DMS114 treated with DMSO at 0.1 percent for 48 hours (cell line): Measurements from ENCODE around the gene PAPSS2.
"Not testable (repeated sequence)": the region's sequence is repeated elsewhere in the genome, so short reads cannot be mapped to it uniquely, and the experiment has no call there.

Source experiments
- DNase-seq: peaks from one replicate; lab custom pipeline; 2025; ENCODE audit not compliant: unreplicated experiment; lab: John Stamatoyannopoulos, UW

The PAPSS2 gene

DNA sequence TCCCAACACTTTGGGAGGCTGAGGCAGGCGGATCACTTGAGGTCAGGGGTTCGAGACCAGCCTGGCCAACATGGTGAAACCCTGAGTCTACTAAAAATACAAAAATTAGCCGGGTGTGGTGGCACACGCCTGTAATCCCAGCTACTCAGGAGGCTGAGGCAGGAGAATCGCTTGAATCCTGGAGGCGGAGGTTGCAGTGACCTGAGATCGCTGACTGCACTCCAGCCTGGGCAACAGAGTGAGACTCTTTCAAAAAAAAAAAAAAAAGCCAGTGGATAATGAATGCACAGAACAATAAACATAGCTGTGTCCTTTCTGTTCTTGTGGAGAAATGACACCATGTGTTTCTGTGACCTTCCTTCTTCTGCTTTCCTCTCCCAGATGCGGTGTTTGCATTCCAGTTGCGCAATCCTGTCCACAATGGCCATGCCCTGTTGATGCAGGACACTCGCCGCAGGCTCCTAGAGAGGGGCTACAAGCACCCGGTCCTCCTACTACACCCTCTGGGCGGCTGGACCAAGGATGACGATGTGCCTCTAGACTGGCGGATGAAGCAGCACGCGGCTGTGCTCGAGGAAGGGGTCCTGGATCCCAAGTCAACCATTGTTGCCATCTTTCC lies 83.4 kb downstream of the PAPSS2 start:
- not testable (repeated sequence) for DNase-seq

DNA sequence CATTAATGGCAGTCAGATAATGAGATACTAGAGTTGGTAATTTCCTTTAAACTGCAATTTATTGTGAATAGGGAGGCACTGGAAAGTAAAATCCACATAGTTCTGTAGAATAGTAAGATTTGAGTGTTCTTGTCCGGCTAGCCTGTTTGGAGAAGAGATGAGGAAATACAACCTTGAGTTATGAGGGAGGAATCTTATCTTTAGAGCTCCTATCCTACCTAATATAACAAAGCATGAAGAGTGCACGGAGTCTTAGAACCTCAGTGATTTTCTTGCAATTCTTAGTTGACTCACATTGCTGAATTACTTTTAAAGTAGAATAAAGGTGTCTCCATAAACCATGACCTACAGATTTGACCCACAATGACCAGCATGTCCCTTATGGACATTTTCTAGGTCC lies 84.9 kb downstream of the PAPSS2 start:
- DNase-seq = no peak

DNA sequence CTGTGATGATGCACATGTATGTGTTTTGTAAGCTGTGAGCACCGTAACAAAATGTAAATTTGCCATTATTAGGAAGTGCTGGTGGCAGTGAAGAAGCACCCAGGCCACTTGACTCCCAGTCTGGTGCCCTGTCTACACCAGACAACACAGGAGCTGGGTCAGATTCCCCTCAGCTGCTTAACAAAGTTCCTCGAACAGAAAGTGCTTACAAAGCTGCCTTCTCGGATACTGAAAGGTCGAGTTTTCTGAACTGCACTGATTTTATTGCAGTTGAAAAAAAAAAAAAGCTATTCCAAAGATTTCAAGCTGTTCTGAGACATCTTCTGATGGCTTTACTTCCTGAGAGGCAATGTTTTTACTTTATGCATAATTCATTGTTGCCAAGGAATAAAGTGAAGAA lies 87.2 kb downstream of the PAPSS2 start:
- DNase-seq = no peak

DNA sequence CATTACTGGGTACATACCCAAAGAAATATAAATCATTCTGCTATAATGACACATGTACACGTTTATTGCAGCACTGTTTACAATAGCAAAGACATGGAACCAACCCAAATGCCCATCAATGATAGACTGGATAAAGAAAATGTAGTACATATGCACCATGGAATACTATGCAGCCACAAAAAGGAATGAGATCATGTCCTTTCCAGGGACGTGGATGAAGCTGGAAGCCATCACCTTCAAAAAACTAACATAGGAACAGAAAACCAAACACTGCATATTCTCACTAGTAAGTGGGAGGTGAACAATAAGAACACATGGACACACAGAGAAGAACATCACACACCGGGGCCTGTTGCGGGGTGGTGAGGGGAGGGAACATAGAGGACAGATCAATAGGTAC lies 88.6 kb downstream of the PAPSS2 start:
- not testable (repeated sequence) for DNase-seq

DNA sequence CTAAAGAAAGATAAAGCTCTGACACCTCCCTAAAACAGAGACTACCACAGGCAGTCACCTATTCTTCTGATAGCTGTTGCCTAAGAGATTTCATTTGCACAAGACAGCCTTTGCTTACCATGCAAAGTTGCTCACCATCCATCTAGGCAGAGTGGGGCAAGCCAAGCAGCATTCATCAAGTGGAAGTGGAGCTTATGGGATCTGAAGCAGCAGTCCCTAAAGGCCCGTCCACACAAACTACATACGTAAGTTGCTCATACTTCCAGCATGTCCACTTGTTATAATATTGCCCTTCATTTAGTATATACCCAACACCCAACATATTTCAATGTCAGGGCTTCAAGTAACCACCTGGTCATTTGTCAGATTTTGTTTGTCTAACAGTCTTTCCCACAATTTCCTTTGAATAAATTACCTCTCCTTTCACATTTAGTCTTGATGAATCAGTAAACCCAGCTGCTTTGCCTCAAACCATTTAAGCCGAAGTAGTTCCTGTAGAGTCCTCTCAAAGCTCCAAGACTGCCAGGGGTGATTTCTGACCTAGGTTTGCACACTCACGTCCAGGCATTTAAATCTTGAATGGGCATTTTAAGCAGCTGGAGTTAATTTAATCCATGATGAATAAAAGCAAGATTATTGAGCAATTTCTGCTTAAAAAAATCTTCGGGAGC lies 90.5 kb downstream of the PAPSS2 start:
- DNase-seq = no peak

DNA sequence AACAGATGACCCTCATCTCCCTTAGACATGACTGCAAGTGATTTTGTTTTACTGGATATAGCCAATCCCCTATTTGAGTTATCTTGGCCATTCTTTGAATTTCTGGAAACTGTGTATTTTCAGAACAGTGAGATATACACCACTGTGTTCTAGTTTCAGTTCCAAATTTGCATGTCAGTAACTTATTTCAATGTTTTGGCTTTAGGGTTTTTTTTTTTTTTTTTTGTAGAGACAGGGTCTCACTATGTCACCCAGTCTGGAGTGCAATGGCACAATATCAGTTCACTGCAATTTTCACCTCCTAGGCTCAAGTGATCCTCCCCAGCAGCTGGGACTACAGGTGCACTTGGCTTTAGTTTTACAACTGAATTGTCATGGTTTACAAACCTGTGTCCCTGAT lies 91.1 kb downstream of the PAPSS2 start:
- no peak for DNase-seq

DNA sequence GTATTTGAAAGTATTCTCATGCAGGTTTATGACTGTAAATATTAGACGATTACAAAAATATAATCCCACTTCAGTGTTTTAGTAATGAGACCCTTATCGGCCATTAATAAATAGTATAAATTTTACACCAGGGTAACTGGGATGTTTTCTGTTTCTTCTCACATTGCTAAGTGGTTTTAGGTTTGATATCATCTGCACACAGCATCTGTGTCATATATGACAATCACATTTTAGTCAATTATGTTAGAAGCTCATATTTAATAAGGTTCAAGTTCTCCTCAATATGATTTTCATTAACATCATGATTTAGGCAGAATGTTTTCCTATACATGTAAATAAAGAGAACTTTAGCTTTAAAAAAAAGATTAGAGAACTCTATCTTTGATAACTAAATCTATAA lies 91.6 kb downstream of the PAPSS2 start:
- no peak for DNase-seq

DNA sequence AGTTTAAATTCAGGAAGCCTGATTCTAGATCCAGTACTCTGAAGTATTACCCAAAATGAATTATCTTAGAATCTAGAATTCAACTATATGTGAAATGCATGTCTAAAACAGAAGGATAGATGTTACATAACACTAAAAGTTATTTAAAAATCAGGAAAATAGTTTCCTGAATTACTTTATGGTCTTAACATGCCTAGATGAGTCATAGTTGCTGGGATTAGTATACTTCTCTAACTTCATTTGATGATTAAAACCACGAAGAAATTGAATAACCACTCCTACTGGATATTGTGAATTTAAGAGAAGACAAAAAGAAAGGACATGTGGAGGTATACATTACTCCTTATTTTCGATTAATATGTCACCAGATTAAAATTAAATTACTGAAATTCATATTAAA lies 92.9 kb downstream of the PAPSS2 start:
- no peak for DNase-seq

DNA sequence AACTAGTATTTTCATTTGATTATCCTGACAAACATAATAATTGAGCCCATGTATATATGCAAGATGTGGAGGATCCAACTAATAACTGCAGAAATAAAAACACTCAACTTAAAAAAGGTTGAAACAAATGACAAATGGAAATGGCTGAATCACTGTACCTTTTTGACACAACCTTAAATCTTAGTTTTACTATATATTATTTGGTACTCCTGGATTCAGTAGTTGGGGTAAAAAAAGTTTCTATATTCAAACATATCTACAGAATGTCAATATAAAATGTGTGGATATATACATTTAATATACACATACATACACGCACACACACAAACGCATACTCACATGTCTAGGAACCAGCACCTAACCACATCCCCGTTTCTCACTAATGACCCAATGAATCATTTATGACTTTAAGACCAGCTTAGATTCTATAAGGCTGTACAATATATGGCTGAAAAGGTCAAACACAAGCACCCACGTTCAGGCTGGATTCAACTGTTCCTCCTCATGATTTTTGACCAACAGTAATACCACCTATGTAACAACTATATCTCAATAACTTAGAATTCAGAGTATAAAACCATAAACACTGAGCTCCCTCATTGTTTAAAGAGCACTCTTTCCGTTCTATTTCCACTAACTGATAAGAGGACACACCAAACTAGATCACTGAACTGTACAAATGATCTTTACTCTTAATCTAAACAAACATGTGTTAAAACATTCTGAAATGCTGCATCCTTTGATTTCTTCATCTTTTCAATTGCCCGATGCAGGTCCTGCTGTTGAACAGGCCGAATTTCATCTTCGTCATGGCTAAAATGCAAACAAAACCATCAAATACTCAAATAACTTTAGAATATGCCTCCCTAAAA lies 94.6 kb downstream of the PAPSS2 start:
- DNase-seq = no peak

DNA sequence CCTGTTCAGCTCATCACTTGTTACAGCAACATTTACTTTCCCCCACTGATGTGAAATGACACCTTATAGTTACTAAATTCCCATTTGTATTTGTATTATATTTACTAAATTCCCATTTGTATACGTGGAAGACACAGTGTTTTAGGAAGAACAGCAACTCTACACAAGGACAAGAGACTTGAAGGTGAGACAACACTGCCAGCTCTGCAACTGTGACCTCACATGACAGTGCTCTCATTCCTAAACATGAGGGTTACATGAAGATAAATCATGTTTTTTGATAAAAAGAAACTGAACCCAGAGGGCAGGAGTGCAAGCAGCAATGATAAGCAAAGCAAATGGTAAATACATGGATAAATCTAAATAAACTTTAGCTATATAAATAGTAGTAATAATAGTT lies 98.0 kb downstream of the PAPSS2 start:
- DNase-seq = no peak

DNA sequence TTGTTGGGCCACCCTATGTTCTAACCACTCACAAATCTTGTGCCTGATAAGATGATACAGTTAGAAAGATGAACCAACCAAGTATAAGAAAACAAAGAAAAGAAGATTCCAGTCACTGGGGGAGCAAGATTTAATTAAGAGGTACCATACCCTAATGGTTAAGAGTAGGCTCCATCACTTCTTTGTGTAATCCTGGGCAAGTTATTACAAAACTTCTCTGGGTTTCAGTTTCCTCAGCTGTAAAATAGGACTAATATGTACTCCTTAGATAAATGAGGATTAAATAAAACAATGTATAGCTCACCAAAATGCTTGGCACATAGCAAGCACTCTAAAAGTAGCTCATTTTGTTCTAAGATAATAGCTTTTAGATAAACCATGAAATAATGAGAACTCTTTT lies 99.9 kb downstream of the PAPSS2 start:
- no peak for DNase-seq

DNA sequence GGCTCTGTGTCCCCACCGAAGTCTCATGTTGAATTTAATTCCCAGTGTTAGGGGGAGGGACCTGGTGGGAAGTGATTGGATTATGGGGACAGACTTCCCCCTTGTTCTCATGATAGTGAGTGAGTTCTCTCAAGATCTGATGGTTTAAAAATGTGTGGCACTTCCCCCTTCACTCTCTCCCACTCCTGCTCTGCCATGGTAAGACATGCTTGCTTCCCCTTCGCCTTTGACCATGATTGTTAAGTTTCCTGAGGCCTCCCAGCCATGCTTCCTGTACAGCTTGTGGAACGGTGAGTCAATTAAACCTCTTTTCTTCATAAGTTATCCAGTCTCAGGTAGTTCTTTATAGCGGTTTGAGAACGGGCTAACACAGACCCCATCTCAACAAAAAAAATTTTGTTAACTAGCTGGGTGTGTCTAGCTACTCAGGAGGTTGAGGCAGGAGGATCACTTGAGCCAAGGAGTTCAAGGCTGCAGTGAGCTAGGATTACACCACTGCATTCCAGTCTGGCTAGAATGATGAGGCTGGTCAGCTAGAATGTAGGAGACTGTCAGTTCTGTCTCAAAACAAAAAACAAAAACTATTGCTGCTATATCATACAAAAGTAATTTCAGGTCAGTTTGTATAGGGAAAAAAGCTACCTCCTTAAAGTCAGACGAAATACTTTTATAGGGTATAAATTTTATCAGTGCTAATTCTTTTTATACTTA lies 100.7 kb downstream of the PAPSS2 start:
- DNase-seq = no peak

DNA sequence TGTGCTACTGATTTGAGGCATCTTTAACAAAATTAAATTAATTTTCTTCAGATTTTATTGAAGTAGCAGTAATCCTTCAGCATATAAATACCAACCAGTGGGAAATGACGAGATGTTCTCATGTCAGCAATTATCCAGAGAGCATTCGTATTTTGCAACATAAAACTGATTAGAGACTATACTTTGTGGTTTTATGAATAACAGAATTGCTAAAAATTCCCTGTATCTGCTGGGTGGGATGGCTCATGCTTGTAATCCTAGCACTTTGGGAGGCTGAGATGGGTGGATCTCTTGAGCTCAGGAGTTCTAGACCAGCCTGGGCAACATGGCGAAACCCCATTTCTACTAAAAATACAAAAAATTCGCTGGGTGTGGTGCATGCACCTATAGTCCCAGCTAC lies 101.5 kb downstream of the PAPSS2 start:
- DNase-seq = no peak

DNA sequence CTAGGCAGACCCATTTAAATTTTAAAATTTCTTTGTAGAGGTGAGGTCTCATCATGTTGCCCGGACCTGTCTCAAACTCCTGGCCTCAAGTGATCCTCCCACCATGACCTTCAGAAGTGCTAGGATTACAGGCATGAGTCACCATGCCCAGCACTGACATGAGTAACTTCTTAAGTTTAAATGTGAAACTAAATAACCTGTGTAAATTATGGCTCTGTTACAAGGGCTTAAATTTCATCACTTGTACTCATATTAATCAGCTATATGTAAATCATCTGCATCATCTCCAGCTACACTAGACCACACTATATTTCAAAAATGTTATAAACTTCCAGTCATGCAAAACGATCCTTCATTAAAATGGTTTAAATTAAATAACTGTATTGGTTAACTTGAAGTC lies 102.2 kb downstream of the PAPSS2 start:
- DNase-seq = no peak

DNA sequence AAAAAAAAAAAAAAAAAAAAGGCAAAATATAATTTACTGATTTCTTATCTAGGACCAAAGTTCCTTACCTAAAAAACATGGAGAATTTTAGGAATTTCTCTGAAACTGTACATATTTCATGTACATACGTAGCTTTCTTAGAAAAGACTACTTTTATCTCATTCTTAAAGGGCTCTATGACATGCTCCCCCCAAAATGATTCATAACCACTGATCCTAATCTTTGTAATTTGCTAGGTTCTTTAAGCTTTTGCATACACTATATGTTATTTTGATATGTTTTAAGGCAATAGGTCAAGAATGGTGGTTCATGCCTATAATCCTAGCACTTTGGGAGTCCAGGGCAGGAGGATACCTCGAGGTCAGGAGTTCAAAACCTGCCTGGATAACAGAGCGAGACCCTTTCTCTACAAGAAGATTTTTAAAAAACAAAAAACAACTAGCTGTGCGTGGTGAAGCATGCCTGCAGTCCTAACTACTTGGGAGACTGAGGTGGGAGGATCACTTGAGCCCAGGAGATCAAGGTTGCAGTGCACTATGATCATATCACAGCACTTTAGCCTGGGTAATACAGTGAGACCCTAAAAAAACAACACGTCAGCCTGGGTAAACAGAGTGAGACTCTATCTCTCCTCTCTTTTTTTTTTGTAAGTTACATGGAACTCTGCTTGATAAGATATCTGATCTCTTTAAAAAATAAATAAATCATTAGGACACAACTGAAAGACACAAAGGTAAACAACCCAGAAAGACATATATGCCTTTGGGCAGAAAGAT lies 103.6 kb downstream of the PAPSS2 start:
- no peak for DNase-seq

DNA sequence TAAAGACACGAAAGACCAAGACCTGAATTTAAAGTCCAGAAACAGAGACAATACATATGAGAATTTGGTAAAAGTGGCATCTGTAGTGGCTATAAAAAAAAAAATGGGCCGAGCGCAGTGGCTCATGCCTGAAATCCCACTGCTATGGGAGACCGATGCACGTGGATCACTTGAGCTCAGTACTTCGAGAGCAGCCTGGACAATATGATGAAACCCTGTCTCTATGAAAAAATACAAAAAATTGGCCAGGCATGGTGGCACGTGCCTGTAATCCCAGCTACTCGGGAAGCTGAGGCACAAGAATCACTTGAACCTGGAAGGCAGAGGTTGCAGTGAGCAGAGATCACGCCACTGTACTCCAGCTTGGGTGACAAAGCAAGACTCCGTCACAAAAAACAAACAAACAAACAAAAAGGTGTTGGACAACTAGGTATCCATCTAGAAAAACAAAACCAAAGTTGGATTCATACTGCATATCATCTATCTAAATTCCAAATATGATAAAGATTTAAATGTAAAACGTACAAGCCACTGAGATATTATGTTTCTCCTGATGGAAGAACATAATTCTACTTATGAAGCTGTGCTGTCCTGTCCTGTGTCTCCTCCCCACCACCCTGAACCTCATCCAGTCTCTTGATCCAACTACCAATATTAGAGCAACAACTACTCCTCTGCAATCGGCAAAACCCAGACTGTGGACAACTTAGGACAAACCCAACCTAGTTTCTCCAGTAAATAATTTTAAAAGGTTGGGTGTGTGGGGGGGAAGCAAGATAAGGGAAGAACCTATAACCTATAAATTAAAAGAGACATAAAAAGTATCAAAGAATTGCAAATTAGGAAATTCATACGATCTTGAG lies 104.6 kb downstream of the PAPSS2 start:
- DNase-seq = no peak

DNA sequence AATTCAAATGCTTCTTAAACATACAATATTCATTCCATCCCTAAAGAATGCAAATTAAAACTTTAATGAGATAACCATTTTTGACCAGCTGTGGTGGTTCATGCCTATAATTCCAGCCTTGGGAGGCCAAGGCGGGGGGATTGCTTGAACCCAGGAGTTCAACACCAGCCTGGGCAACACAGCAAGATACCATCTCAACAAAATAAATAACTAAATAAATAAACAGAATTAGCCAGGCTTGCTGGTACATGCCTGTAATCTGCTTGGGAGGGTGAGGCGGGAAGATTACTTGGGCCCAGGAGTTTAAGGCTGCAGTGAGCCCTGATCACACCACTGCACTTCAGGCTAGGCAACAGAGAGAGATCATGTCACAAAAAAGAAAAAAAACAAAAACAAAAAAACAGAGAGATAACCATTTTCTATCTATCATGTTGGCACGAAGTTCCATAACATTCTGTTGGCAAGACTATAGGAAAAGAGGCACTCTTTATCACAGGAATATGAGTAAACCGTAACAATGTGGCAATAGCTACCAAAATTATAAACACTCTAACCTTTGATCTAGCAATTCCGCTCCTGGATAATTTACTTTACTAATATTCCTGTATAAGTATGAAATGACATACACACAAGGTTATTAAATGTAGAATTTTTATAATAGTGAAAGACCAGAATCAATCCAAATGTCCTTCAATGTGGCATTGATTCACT lies 106.1 kb downstream of the PAPSS2 start:
- no peak for DNase-seq

DNA sequence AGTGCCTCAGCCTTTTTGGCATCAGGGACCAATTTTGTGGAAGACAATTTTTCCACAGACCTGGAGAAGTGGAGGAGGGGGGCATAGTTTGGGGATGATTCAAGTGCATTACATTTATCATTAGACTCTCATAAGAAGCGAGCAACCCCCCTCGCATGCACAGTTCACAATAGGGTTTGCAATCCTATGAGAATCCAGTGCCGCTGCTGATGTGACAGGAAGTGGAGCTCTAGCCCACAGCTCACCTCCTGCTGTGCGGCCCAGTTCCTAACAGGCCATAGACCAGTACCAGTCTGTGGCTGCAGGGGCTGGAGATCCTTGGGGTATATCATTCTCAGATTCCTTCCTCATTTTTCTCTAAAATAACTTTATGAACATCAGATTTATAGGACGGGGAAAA lies 107.6 kb downstream of the PAPSS2 start:
- no peak for DNase-seq

DNA sequence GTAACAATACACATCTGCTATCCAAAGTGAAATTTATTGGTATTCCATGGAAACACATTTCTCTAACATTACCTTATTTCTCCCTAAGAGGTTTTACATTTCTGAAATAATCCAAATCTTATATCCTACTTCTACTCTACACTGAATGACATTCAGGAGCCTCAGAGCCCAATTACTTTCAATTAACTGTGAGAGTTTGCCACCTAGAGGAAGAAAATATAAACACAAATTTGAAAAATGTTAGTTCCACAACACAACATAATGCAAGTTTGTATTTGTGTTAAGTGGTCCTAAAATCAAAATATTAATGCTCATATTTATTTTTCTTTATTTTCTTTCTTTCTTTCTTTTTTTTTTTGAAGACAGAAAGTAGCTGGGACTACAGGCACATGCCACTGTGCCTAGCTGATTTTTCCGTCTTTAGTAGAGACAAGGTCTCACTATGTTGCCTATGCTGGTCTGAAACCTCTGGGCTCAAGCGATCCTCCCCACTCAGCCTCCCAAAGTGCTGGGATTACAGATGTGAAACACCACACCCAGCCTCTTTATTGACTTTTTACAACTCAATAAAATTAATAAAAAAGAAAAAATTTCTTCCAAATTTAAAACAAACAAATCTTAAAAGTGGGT lies 112.3 kb downstream of the PAPSS2 start:
- peak; percentile 61 for DNase-seq
